ENCODE measurements around the gene KIF5C.

DNA sequence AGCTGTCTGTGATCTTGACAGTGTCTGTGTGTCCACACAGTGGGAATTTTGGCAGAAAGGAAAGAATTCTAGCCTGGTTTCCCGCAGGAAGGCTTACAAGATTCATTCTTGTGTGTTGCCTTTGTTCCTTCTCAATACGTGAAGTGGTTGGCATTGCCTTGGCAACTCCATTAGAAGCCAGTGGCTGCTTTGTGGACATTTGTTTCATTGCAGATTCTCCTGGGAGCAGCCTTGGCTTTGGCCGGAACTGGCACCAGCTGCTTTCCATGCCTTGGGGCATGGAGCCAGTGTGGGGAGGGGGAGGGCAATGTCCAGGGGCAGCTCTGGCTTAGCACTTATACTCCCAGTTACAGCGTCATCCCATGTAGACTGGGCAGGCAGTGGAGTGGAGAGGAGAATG lies 39.4 kb downstream of the KIF5C start:
- TF ChIP-seq, protein P1, sequence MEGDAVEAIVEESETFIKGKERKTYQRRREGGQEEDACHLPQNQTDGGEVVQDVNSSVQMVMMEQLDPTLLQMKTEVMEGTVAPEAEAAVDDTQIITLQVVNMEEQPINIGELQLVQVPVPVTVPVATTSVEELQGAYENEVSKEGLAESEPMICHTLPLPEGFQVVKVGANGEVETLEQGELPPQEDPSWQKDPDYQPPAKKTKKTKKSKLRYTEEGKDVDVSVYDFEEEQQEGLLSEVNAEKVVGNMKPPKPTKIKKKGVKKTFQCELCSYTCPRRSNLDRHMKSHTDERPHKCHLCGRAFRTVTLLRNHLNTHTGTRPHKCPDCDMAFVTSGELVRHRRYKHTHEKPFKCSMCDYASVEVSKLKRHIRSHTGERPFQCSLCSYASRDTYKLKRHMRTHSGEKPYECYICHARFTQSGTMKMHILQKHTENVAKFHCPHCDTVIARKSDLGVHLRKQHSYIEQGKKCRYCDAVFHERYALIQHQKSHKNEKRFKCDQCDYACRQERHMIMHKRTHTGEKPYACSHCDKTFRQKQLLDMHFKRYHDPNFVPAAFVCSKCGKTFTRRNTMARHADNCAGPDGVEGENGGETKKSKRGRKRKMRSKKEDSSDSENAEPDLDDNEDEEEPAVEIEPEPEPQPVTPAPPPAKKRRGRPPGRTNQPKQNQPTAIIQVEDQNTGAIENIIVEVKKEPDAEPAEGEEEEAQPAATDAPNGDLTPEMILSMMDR (optimal IDR thresholded peaks at IDR 0.05 in 1 of 3, IDR thresholded peaks at IDR 0.05 in 1 of 3, conservative IDR thresholded peaks at IDR 0.05 in 1 of 3; ENCODE audit: extremely low read depth in 1 of 3, insufficient read depth in 2 of 3, low read length in 3 of 3) = no peak
- no peak for TF ChIP-seq EZH2 (IDR thresholded peaks at IDR 0.05; ENCODE audit: low read length)
